Measurements from ENCODE around the gene TMIGD2.
"Not testable (repeated sequence)": the region's sequence is repeated elsewhere in the genome, so short reads cannot be mapped to it uniquely, and the experiment has no call there.

Gene TMIGD2

GRCh38 chr19:4268816-4269430, 33.3 kb downstream of the TMIGD2 start:
- in situ Hi-C loops (cut with MboI; ENCODE audit: low sequenced_read_pairs), result no loop called here

DNA sequence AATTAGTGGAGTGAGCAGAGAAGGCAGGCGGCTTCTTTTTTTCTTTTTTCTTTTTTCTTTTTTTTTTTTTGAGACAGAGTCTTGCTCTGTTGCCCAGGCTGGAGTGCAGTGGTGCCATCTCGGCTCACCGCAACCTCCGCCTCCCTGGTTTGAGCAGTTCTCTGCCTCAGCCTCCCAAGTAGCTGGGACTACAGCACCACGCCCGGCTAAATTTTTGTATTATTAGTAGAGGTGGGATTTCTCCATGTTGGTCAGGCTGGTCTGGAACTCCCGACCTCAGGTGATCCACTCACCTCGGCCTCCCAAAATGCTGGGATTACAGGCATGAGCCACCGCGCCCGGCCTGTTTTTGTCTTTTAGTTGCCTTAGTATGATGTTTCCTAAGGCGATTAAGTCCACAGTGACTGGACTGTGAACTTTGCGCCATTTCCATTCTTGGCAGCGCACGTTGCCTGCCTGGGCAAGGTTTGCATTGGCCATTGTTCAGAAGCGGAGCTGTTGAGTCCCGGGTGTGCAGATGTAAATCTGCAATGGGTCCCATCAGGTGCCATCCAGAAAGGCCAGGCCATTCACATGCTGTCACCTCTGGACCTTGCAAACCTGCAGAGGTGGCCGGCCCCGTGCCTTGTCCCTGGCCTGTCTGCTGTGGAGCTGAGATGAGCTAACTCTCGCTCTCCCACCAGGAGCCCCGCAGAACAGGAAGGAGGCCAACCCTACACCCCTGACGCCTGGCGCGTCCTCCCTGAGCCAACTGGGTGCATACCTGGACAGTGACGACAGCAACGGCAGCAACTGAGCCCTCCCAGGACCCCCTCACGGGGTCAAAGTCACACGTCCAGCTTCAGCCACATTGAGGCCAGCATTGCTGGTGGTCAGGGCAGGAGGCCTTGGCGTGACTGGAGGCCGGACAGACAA, 34.0 kb downstream of the TMIGD2 start:
- in situ Hi-C loops (cut with MboI; ENCODE audit: low sequenced_read_pairs), result no loop called here

GRCh38 chr19:4267101-4267900, 34.9 kb downstream of the TMIGD2 start:
- in situ Hi-C loops (cut with MboI; ENCODE audit: low sequenced_read_pairs), result no loop called here

DNA sequence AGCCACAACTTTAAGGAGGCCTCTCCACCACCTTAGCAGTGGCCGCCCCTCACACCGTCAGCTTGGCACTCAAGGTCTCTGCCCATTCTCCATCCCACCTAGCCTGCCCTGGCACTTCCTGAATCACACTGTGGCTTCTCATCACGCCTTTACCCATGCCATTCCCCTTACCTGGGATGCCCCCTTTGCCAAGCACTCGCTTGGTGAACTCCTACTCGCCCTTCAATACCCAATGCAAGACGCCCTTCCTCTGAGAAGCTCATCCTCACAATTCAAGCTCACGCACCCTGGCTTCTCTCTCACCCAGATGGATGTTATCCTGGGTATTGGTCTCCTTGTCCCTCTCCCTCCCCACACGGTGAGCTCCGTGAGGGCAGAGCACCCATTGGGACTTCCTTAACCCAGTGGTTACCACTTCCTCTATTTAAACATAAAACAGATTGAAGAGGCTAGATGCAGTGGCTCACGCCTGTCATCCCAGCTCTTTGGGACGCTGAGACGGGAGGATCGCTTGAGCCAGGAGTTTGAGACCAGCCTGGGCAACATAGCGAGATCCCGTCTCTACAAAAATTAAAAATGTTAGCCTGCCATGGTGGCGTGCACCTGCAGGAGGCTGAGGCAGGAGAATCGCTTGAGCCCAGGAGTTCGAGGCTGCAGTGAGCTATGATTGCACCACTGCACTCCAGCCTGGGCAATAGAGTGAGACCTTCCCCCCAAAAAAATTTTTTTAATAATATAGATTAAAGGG, 35.8 kb downstream of the TMIGD2 start:
- in situ Hi-C loops (cut with MboI; ENCODE audit: low sequenced_read_pairs), result no loop called here

GRCh38 chr19:4264812-4265211, 37.4 kb downstream of the TMIGD2 start:
- in situ Hi-C loops (cut with MboI; ENCODE audit: low sequenced_read_pairs), result no loop called here

- in situ Hi-C loops (cut with MboI; ENCODE audit: low sequenced_read_pairs), result no loop called here
Observed at GRCh38 chr19:4260613-4261191, 41.5 kb downstream of the TMIGD2 start.

- in situ Hi-C loops (cut with MboI; ENCODE audit: low sequenced_read_pairs), result no loop called here
Observed at GRCh38 chr19:4258181-4258580, 44.0 kb downstream of the TMIGD2 start.

- in situ Hi-C loops (cut with MboI; ENCODE audit: low sequenced_read_pairs), result no loop called here
Observed at GRCh38 chr19:4257025-4257424, 45.2 kb downstream of the TMIGD2 start.

- in situ Hi-C loops (cut with MboI; ENCODE audit: low sequenced_read_pairs), result no loop called here
Observed at GRCh38 chr19:4256563-4256962, 45.6 kb downstream of the TMIGD2 start.

GRCh38 chr19:4246767-4247593, 55.2 kb downstream of the TMIGD2 start, which contains the start of gene YJU2:
Gene YJU2, plus strand, starts transcription at chr19:4247080. Its CDS starts 67 bp downstream, at chr19:4247147.
- in situ Hi-C loops (cut with MboI; ENCODE audit: low sequenced_read_pairs), result no loop called here

GRCh38 chr19:4245938-4246337, 56.3 kb downstream of the TMIGD2 start:
- in situ Hi-C loops (cut with MboI; ENCODE audit: low sequenced_read_pairs), result not testable (repeated sequence)
